ENCODE data around the gene ZNF550.

- TF ChIP-seq CTCF (IDR thresholded peaks at IDR 0.05), result no peak
- TF ChIP-seq POLR2A (IDR thresholded peaks at IDR 0.05), result no peak
These were observed 19.0 kb upstream of the ZNF550 start, which contains the start of gene ZNF416 for GRCh38 chr19:57578487-57579205.
